Motor neuron (in vitro differentiated cells): Measurements from ENCODE around the gene SUOX. TPM values are rescaled to one million over a fixed set of nuclear protein-coding genes. Genes with fewer than 3 reads are reported as not detected.
"Not testable (repeated sequence)": the region's sequence is repeated elsewhere in the genome, so short reads cannot be mapped to it uniquely, and the experiment has no call there.

Source experiments
- ATAC-seq, 8 experiments: fragments of 200-7000 bp; cut with Tn5 transposase; replicated peaks in 6 of 8; 2 replicates each; pipeline ENCODE4 v1.8.0; 2021; ENCODE audit warnings: mild to moderate bottlenecking in 8 of 8, moderate library complexity in 8 of 8
- H3K27ac ChIP-seq, 2 donors: fragments of 250-450 bp; sonication (Bioruptor Pico); 2 replicates each; pipeline ENCODE4 v1.9.0; 2021; ENCODE audit warnings: antibody characterized with exemption in 2 of 2, mild to moderate bottlenecking in 2 of 2, moderate library complexity in 1 of 2
- H3K4me1 ChIP-seq, 2 donors: fragments of 250-450 bp; sonication (Bioruptor Pico); replicated peaks in 1 of 2; 2 replicates each; pipeline ENCODE4 v1.6.1; 2021; ENCODE audit warnings: antibody characterized with exemption in 2 of 2, mild to moderate bottlenecking in 2 of 2, moderate library complexity in 1 of 2
- H3K4me3 ChIP-seq, 5 donors: fragments of 250-450 bp; sonication (Bioruptor Pico); 2 replicates each; pipeline ENCODE4 v1.9.0; 2021; ENCODE audit warnings: antibody characterized with exemption in 5 of 5, mild to moderate bottlenecking in 5 of 5, moderate library complexity in 4 of 5
- WGBS, 10 experiments: fragments of 450-650 bp; shearing (Covaris generic); methylation state at CpG; one replicate each; pipeline ENCODE4 v1.0.0; 2022; 5-methylcytosine and 5-hydroxymethylcytosine counted together
- in situ Hi-C, 9 experiments: fragments of 400-800 bp; cut with MboI; loops; one replicate each; pipeline ENCODE4 v1.15.0; 2021; ENCODE audit warnings: low sequenced_read_pairs in 9 of 9, low pct_unique_long_range_greater_than_20kb in 2 of 9; ENCODE audit not compliant: unreplicated experiment in 9 of 9
- total RNA-seq, 8 experiments: library from RNA; unstranded; fragments of 300-600 nt; gene quantifications; 2 replicates each; pipeline versions ENCODE4 v1.2.3 to v1.2.4, GENCODE V29; 2022

The SUOX gene
- total RNA-seq, 8 experiments from 2014 or later: 10.4 to 23.0 (median 17.0) TPM

DNA sequence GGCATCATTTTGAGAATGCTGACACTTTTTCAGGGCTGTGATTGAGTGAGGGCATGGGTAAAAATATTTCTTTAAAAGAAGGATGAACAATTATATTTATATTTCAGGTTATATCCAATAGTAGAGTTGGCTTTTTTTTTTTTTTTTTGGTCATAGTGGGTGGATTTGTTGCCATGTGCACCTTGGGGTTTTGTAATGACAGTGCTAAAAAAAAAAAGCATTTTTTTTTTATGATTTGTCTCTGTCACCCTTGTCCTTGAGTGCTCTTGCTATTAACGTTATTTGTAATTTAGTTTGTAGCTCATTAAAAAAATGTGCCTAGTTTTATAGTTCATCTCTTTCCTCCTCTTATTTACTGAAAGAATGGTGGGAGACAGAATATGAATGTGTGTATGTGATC, 24.6 kb upstream of the SUOX start:
- in situ Hi-C loops: no loop called here
- H3K4me3 ChIP-seq: peak overlapping the region; percentile 46 to 56 (median 51)
- H3K4me1 ChIP-seq: peaks cover 0 to 13% of the 10 kb centered on the region in 2 donors
- WGBS, 10 experiments: 0 to 100% (median 49%) methylated on average over 1 of the region's 1 CpG; no CpG with 5 or more reads in 4 of the 10 experiments
- no peak for ATAC-seq
- peak overlapping the region; percentile 32 to 37 for H3K27ac ChIP-seq

- Histone ChIP-seq H3K4me1 (peaks cover 0 to 13% of the 10 kb centered on the region in 2 donors), H3K4me3 (peak overlapping the region; percentile 46 to 56 (median 51)), H3K27ac (peak overlapping the region; percentile 32 to 37)
- WGBS, 10 experiments: 0 to 14% (median 2%) methylated on average over 1 to 15 of the region's 18 CpGs
- in situ Hi-C loops: no loop called here
- peak in 3 of 8 experiments; percentile 1 to 5 (median 3) for ATAC-seq
These were observed 24.0 kb upstream of the SUOX start for GRCh38 chr12:55972911-55973598.

DNA sequence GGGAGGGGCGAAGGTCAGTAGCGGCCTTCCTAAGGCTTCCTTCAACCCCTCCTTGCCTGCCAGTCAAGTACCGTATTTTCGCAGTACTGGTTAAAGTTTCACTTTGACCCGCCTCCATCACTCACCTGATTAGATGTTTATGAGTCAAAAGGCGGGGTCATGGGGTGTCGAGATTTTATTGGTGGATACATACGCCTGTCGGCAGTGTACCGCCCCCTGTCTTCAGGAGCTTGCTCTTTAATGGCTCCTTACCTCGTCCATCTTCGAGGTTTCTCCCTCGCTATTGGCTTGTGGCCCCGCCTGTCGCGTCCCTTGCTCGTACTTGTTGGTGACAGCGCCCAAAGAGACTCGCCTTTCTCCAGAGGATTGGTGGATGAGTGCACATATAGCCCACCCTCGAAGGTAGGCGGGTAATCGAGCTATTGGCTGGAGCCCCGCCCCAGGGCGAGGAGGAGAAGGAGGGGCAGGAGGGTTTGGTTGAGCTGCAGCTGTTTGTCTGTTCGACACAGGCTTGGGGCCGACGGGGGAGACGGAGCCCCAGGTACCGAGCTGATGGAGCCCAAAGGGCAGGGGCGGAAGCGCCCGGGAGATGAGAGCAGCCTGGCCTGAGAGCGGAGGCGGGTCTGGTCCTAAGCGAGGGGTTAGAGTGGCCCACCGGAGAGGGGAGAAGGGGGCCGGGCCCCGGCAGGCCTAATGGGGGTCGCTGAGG, 23.3 kb upstream of the SUOX start, which contains the start of gene RAB5B:
Gene RAB5B, plus strand, starts transcription at position 480 of the 709 bp plus-strand sequence. CDS start 12,883 bp downstream, outside the sequence.
- peaks cover 0 to 13% of the 10 kb centered on the region in 2 donors for H3K4me1 ChIP-seq
- peak; percentile 83 to 94 (median 92) for ATAC-seq
- WGBS, 10 experiments: 0 to 3% (median 0%) methylated on average over 1 to 13 of the region's 39 CpGs; no CpG with 5 or more reads in 3 of the 10 experiments
- peak within 1 kb of the TSS; percentile 76 to 97 (median 85) for H3K4me3 ChIP-seq
- in situ Hi-C loops: no loop called here
- peak within 1 kb of the TSS; percentile 88 to 92 for H3K27ac ChIP-seq

DNA sequence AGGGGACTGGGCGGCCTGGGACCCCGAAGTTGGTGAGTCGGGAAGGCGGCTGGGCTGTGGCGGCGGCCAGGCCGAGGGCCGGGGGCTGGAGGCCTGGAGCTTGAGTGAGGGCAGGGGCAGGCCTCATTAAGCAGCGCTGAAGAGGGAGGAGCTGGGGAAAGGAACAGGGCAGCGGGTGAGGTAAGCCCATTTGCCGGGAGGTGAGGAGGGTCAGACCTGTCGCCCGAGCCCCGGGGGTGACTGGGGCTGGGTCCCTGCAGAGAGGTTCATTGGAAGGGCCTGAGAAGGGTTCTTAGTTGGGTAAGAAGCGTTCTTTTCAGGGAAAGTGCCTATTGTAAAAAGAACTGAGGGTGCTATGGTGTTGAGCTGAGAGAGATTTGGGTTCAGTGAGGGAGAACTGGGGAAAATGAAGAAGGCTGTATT, 22.8 kb upstream of the SUOX start:
- H3K4me1 ChIP-seq: peaks cover 0 to 13% of the 10 kb centered on the region in 2 donors
- H3K4me3 ChIP-seq: peak overlapping the region; percentile 76 to 97 (median 85)
- ATAC-seq: peak; percentile 21 to 35 (median 28)
- in situ Hi-C loops: no loop called here
- WGBS, 10 experiments: 0% methylated on average over 1 of the region's 15 CpGs; no CpG with 5 or more reads in 8 of the 10 experiments
- peak overlapping the region; percentile 88 to 92 for H3K27ac ChIP-seq

- no peak for ATAC-seq
- peaks cover 0 to 5% of the 10 kb centered on the region in 2 donors for H3K4me1 ChIP-seq
- H3K4me3 ChIP-seq: no peak overlapping the region
- no peak overlapping the region for H3K27ac ChIP-seq
- WGBS, 10 experiments: 97 to 100% (median 100%) methylated on average over 1 to 5 of the region's 7 CpGs; no CpG with 5 or more reads in 6 of the 10 experiments
- in situ Hi-C loops: no loop called here
These were observed 18.7 kb upstream of the SUOX start for GRCh38 chr12:55978393-55978792.

GRCh38 chr12:55979069-55979468, 18.0 kb upstream of the SUOX start:
- in situ Hi-C loops: no loop called here

GRCh38 chr12:55981882-55982281, 15.2 kb upstream of the SUOX start:
- 50 to 100% (median 100%) methylated on average over 1 to 4 of the region's 5 CpGs; no CpG with 5 or more reads in 1 of the 10 experiments for WGBS, 10 experiments
- in situ Hi-C loops, H3K4me1 ChIP-seq, ATAC-seq, H3K4me3 ChIP-seq, H3K27ac ChIP-seq: not testable (repeated sequence)

More at GRCh38 chr12:55979069-55979468, 18.0 kb upstream of the SUOX start:
- ATAC-seq: no peak
- H3K27ac ChIP-seq: no peak overlapping the region
- H3K4me3 ChIP-seq: no peak overlapping the region
- WGBS, 10 experiments: 72 to 100% (median 100%) methylated on average over 1 to 2 of the region's 3 CpGs; no CpG with 5 or more reads in 1 of the 10 experiments
- H3K4me1 ChIP-seq: peaks cover 0 to 5% of the 10 kb centered on the region in 2 donors

DNA sequence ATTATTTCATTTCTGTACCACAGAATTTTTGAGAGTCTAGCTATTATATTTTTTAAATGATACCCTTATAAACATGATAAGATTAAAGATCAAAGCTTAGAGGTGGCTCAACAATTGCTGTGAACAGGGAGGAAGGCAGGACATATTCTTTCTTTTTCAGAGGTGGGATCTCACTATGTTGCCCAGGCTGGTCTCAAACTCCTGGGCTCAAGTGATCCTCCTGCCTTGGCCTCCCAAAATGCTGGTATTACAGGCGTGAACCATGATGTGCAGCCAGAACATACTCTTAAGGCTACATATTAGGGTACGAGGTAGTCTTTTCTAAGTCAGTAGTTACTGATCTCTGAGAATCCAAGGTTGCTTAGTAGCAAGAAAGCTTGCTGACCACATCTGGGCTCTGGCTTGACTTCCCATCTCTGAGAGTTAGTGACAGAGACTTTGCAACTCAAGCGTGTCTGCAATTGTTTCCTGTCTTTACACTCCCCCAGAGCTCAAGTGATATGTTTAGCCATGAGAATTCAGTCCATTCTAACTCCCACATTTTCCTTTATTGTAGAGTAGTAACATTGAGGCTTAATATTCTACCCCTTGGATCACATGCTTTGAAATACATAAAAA, 14.6 kb upstream of the SUOX start:
- H3K4me1 ChIP-seq: no peaks in the 10 kb centered on the region
- WGBS, 10 experiments: 17 to 100% (median 84%) methylated on average over 1 to 3 of the region's 3 CpGs; no CpG with 5 or more reads in 2 of the 10 experiments
- no peak overlapping the region for H3K4me3 ChIP-seq
- H3K27ac ChIP-seq: no peak overlapping the region
- in situ Hi-C loops: no loop called here
- ATAC-seq: peak in 1 of 8 experiments; percentile 12

- H3K27ac ChIP-seq: no peak overlapping the region
- WGBS, 10 experiments: 83 to 100% (median 98%) methylated on average over 1 to 4 of the region's 4 CpGs
- H3K4me3 ChIP-seq: no peak overlapping the region
- ATAC-seq: no peak
- in situ Hi-C loops: no loop called here
- H3K4me1 ChIP-seq: no peaks in the 10 kb centered on the region
These were observed 13.7 kb upstream of the SUOX start for GRCh38 chr12:55983232-55983842.

GRCh38 chr12:55984861-55985260, 12.2 kb upstream of the SUOX start:
- 0 to 85% (median 66%) methylated on average over 1 to 2 of the region's 2 CpGs for WGBS, 10 experiments
- no peak for ATAC-seq
- Histone ChIP-seq H3K27ac (no peak overlapping the region), H3K4me1 (no peaks in the 10 kb centered on the region), H3K4me3 (no peak overlapping the region)
- in situ Hi-C loops: no loop called here

DNA sequence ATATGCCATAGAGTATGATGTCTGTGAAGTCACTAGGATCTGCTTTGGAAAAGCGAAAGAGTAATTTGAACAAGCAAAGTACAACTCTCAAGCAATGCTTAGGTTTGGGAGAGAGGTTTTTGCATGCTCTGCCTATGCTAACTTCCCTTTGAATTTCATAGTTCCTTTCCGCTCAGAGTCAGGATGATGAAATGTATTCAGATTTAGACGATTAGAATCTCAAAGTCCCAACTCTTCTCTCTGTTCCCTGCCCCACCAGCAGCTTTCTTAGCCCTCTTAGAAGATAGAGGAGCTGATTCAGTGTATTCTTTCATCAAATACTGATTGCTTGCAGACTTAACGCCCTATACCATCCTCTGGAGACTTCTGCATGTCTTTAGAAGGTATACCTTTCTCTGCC, 11.7 kb upstream of the SUOX start:
- peak in 3 of 8 experiments; percentile 79 to 95 (median 92) for ATAC-seq
- Histone ChIP-seq H3K4me1 (no peaks in the 10 kb centered on the region), H3K4me3 (no peak overlapping the region), H3K27ac (no peak overlapping the region)
- 51 to 100% (median 79%) methylated on average over 1 to 4 of the region's 4 CpGs; no CpG with 5 or more reads in 1 of the 10 experiments for WGBS, 10 experiments
- in situ Hi-C loops: no loop called here

- H3K27ac ChIP-seq, ATAC-seq, in situ Hi-C loops, H3K4me1 ChIP-seq, H3K4me3 ChIP-seq: not testable (repeated sequence)
- WGBS, 10 experiments: 80 to 100% (median 99%) methylated on average over 1 to 7 of the region's 7 CpGs; no CpG with 5 or more reads in 2 of the 10 experiments
These were observed 11.1 kb upstream of the SUOX start for GRCh38 chr12:55985976-55986375.
